Nephron (organoid): Measurements from ENCODE around the gene TUBA8.

Experiments
- H3K27ac Mint-ChIP-seq, 3 experiments: 2 replicates each; pipeline ENCODE4 v1.8.0; 2020; ENCODE audit warnings: mixed read lengths in 3 of 3, mild to moderate bottlenecking in 2 of 3, moderate library complexity in 1 of 3
- H3K27me3 Mint-ChIP-seq: 2 replicates; pipeline ENCODE4 v1.8.0; 2021; ENCODE audit warnings: low read depth, mild to moderate bottlenecking, moderate library complexity, mixed read lengths
- H3K36me3 Mint-ChIP-seq: 2 replicates; pipeline ENCODE4 v1.8.0; 2020; ENCODE audit warnings: low read depth, mixed read lengths
- H3K4me1 Mint-ChIP-seq: 2 replicates; pipeline ENCODE4 v1.8.0; 2020; ENCODE audit warnings: mixed read lengths
- H3K4me3 Mint-ChIP-seq, 3 experiments: 2 replicates each; pipeline ENCODE4 v1.8.0; 2020; ENCODE audit warnings: mild to moderate bottlenecking in 3 of 3, mixed read lengths in 3 of 3, moderate library complexity in 2 of 3
- H3K9me3 Mint-ChIP-seq: 2 replicates; pipeline ENCODE4 v1.8.0; 2020; ENCODE audit warnings: mixed read lengths
- TF ChIP-seq, protein P1 (sequence below), 3 experiments: fragments of 200-600 bp; sonication (generic); IDR thresholded peaks; one replicate each; pipeline ENCODE4 v1.5.0; 2021; ENCODE audit warnings: antibody characterized with exemption in 3 of 3; ENCODE audit not compliant: unreplicated experiment in 3 of 3

The TUBA8 gene

DNA sequence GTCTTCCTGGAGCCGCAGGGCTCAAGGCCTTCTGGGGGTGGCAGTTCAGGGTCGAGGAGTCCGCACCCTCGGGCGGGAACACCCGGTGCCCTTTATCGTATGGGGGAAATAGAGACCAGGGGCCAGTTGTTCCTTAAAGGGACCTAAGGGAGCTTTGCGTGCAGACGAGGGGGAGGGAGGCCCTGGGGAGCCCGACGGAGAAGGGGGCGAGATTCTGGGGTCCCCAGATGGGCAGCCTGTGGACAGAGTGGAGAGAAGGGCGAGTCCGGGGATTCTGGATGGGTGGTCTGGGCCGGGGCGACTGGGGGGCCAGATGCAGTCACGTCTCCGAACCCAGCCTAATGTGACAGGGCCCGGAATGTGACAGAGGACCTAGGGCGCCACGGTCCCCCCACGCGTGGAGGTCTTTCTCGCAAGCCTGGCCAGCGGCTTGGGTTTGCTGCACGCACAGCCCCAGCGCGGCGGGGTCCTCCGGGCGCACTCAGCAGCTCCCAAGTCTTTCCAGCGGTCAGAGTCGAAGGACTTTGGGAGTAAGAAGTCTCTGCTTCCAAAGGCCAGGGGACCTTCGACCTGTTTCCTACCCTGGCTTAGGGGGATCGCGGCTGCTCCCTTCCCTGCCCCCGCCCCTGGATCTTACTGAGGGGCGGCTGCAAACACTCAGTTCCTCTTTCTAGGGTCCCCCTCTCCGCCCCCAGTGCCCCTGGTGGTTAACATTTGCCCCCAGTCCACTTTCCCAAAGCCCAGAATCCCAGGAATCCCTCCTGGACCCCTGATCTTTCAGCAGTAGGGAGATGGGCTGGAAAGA is 547 bp downstream of the TUBA8 start:
- Mint-ChIP-seq H3K27ac (no peak overlapping the region), H3K4me1 (peaks cover 22% of the 10 kb centered on the region), H3K27me3 (peaks cover 50% of the 10 kb centered on the region), H3K4me3 (peak overlapping the region; percentile 65 to 71 (median 67)), H3K9me3 (no peaks in the 10 kb centered on the region), H3K36me3 (peaks cover 4% of the 10 kb centered on the region)
- TF ChIP-seq, protein P1, sequence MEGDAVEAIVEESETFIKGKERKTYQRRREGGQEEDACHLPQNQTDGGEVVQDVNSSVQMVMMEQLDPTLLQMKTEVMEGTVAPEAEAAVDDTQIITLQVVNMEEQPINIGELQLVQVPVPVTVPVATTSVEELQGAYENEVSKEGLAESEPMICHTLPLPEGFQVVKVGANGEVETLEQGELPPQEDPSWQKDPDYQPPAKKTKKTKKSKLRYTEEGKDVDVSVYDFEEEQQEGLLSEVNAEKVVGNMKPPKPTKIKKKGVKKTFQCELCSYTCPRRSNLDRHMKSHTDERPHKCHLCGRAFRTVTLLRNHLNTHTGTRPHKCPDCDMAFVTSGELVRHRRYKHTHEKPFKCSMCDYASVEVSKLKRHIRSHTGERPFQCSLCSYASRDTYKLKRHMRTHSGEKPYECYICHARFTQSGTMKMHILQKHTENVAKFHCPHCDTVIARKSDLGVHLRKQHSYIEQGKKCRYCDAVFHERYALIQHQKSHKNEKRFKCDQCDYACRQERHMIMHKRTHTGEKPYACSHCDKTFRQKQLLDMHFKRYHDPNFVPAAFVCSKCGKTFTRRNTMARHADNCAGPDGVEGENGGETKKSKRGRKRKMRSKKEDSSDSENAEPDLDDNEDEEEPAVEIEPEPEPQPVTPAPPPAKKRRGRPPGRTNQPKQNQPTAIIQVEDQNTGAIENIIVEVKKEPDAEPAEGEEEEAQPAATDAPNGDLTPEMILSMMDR (IDR thresholded peaks at IDR 0.05; ENCODE audit: unreplicated experiment in 3 of 3) = no peak

DNA sequence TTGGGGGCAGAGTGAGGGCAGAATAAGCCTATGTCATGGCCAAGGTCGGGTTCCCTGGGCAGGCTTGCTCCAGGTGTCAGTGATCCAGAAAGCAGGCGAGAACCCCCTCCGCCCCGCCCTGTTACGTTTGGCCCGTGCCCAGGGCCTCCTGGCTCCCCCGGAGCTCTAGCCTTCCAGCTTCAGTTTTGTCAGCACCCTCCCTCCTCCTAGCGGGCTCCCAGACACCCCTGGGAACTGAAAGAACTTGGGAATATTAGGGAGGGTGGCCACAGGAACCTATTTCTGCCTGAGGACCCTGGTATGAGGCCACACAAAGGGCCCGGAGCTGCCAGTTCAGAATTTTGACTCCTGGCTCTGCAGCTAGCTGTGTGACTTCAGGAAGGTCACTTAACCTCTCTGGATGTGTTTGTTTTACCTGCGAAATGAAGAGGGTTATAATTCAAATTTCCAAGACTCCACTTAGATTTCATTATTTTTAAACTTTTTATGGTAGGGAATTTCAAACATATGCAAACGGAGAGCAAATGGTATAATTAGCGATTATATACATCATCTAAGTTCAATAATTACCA is 1.2 kb downstream of the TUBA8 start:
- TF ChIP-seq, protein P1 (IDR thresholded peaks at IDR 0.05; ENCODE audit: unreplicated experiment in 3 of 3) = no peak
- Mint-ChIP-seq H3K4me3 (peak overlapping the region in 1 of 3 experiments; percentile 71), H3K36me3 (peaks cover 4% of the 10 kb centered on the region), H3K27ac (no peak overlapping the region), H3K27me3 (peaks cover 50% of the 10 kb centered on the region), H3K9me3 (no peaks in the 10 kb centered on the region), H3K4me1 (peaks cover 22% of the 10 kb centered on the region)

DNA sequence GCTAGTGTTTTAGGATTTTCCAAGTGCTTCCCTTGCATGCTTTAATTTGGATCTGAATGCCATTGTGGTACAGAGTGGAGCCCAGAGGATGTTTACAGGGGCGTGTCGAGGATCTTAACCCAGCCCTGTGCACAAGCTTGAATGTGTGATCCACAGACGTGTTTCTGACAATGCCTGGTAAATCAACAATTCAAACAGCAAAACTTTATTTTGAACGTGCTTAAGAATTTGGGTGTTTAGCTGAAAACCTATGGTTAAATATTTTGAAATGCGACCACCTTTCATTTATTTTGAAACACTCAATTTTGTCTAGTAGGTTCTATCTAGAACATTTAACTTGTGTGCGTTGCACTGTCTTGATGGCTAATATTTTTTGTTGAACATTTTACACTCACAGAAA is 1.8 kb downstream of the TUBA8 start:
- Mint-ChIP-seq H3K27ac (no peak overlapping the region), H3K4me3 (no peak overlapping the region)

DNA sequence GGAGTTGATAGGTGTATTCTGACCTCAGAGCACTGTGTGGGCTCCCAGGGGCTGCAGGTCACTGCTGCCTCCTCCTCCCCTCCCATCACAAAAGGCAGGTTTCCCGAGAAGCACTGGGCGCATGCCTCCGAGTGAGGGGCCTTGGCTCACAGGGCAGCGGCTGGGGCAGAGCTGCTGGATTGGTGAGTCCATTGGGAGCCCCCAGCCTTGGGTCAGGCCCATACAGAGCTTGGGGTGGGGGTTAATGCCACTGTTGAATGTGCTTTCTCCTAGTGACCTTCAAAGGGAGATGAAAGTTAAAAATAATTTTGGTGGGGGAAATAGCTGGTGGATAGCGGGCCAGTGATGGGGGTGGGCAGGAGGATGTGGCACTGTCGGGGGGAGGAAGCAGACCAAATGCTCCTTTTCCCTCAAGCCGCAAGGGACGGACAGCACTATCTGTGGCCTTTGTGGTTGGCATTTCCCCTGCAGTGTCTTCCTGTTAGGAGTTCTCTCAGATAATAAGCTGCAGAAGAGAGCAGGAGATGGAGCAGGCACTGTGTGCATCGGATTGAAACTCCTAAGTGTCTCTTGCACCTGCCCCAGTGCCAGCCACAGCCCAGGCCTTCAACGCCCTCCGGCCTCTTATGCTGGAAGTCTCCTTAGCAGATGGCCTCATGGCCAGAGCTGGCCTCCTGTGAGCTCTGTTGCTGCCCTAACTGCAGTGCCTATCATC is 3.2 kb downstream of the TUBA8 start:
- H3K27me3 Mint-ChIP-seq = peaks cover 38% of the 10 kb centered on the region
- H3K36me3 Mint-ChIP-seq = no peaks in the 10 kb centered on the region
- no peak overlapping the region for H3K4me3 Mint-ChIP-seq
- H3K9me3 Mint-ChIP-seq = no peaks in the 10 kb centered on the region
- TF ChIP-seq, protein P1 (IDR thresholded peaks at IDR 0.05; ENCODE audit: unreplicated experiment in 3 of 3) = no peak
- H3K27ac Mint-ChIP-seq = no peak overlapping the region
- peaks cover 22% of the 10 kb centered on the region for H3K4me1 Mint-ChIP-seq

More for the DNA sequence above, 1.8 kb downstream of the TUBA8 start:
- Mint-ChIP-seq H3K27me3 (peaks cover 46% of the 10 kb centered on the region), H3K4me1 (peaks cover 22% of the 10 kb centered on the region), H3K36me3 (no peaks in the 10 kb centered on the region), H3K9me3 (no peaks in the 10 kb centered on the region)
- TF ChIP-seq, protein P1 (IDR thresholded peaks at IDR 0.05; ENCODE audit: unreplicated experiment in 3 of 3) = no peak

DNA sequence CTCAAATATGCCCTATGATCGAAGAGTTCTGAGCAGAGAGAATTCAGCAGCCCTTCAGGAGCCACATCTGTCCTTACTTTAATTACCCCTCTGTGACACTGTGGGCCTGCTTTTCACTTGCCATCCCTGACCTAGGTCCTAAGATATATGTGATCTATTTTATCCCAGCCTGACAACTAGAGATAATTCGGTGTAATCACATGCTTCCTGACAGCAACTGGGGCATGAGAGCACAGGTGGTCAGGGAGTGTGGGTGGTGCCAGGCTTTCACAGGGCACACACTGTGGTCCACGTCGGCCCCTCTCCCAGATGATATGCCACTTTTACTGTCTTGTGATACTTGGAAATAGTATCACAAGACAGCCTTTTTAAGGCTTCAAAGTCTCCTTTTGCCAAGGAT is 3.9 kb downstream of the TUBA8 start:
- Mint-ChIP-seq H3K9me3 (no peaks in the 10 kb centered on the region), H3K27me3 (peaks cover 31% of the 10 kb centered on the region), H3K4me1 (peaks cover 20% of the 10 kb centered on the region), H3K36me3 (no peaks in the 10 kb centered on the region), H3K4me3 (no peak overlapping the region), H3K27ac (no peak overlapping the region)
- TF ChIP-seq, protein P1 (IDR thresholded peaks at IDR 0.05; ENCODE audit: unreplicated experiment in 3 of 3) = no peak
